ENCODE results near the gene FZD10.

DNA sequence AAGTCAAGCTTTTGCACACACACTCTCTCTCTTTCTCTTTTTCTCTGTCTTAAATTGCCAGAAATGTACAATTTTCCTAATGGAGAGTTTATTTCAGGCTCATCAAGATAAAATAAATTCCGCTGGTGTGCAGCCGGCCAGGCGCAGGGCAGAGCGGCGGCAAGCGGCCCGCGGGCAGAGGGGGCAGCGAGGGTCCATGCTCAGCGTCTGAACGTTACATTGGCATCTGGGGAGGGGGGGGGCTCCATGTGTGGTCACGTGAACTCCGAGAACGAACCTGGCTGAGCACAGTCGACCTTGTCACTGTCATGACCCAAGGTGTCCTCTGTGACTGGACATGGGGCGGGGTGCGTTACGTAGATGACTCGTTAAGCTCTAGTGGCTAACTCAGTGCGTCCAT lies 23.8 kb upstream of the FZD10 start:
- TF ChIP-seq, protein P1, sequence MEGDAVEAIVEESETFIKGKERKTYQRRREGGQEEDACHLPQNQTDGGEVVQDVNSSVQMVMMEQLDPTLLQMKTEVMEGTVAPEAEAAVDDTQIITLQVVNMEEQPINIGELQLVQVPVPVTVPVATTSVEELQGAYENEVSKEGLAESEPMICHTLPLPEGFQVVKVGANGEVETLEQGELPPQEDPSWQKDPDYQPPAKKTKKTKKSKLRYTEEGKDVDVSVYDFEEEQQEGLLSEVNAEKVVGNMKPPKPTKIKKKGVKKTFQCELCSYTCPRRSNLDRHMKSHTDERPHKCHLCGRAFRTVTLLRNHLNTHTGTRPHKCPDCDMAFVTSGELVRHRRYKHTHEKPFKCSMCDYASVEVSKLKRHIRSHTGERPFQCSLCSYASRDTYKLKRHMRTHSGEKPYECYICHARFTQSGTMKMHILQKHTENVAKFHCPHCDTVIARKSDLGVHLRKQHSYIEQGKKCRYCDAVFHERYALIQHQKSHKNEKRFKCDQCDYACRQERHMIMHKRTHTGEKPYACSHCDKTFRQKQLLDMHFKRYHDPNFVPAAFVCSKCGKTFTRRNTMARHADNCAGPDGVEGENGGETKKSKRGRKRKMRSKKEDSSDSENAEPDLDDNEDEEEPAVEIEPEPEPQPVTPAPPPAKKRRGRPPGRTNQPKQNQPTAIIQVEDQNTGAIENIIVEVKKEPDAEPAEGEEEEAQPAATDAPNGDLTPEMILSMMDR (conservative IDR thresholded peaks at IDR 0.05; ENCODE audit: low read depth in 2 of 2), result no peak
- TF ChIP-seq EZH2 (IDR thresholded peaks at IDR 0.05; ENCODE audit: low read depth, unreplicated experiment), result no peak
- no peak for TF ChIP-seq CREB1 (CRISPR knock-in tag; IDR thresholded peaks at IDR 0.05; ENCODE audit: low read depth)
- TF ChIP-seq POLR2AphosphoS5 (IDR thresholded peaks at IDR 0.05; ENCODE audit: low read depth), result no peak
- TF ChIP-seq, protein P2, sequence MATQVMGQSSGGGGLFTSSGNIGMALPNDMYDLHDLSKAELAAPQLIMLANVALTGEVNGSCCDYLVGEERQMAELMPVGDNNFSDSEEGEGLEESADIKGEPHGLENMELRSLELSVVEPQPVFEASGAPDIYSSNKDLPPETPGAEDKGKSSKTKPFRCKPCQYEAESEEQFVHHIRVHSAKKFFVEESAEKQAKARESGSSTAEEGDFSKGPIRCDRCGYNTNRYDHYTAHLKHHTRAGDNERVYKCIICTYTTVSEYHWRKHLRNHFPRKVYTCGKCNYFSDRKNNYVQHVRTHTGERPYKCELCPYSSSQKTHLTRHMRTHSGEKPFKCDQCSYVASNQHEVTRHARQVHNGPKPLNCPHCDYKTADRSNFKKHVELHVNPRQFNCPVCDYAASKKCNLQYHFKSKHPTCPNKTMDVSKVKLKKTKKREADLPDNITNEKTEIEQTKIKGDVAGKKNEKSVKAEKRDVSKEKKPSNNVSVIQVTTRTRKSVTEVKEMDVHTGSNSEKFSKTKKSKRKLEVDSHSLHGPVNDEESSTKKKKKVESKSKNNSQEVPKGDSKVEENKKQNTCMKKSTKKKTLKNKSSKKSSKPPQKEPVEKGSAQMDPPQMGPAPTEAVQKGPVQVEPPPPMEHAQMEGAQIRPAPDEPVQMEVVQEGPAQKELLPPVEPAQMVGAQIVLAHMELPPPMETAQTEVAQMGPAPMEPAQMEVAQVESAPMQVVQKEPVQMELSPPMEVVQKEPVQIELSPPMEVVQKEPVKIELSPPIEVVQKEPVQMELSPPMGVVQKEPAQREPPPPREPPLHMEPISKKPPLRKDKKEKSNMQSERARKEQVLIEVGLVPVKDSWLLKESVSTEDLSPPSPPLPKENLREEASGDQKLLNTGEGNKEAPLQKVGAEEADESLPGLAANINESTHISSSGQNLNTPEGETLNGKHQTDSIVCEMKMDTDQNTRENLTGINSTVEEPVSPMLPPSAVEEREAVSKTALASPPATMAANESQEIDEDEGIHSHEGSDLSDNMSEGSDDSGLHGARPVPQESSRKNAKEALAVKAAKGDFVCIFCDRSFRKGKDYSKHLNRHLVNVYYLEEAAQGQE (IDR thresholded peaks at IDR 0.05; ENCODE audit: unreplicated experiment), result no peak
- TF ChIP-seq, protein P3, sequence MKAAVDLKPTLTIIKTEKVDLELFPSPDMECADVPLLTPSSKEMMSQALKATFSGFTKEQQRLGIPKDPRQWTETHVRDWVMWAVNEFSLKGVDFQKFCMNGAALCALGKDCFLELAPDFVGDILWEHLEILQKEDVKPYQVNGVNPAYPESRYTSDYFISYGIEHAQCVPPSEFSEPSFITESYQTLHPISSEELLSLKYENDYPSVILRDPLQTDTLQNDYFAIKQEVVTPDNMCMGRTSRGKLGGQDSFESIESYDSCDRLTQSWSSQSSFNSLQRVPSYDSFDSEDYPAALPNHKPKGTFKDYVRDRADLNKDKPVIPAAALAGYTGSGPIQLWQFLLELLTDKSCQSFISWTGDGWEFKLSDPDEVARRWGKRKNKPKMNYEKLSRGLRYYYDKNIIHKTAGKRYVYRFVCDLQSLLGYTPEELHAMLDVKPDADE (IDR thresholded peaks at IDR 0.05), result no peak

Measured in GM23338 (cell line).